GM23338 (cell line): ENCODE measurements around the gene SIL1. TPM values are rescaled to one million over a fixed set of nuclear protein-coding genes. Genes with fewer than 3 reads are reported as not detected.

Source experiments
- ETS1 ChIP-seq: IDR thresholded peaks from 2 replicates; pipeline ENCODE4 v1.6.1; 2016; ENCODE audit warnings: antibody characterized with exemption
- EZH2 ChIP-seq: fragments of 200-600 bp; sonication (generic); IDR thresholded peaks from one replicate; pipeline ENCODE4 v1.8.0; 2017; ENCODE audit warnings: antibody characterized with exemption, mild to moderate bottlenecking, low read depth; ENCODE audit not compliant: unreplicated experiment
- EZH2phosphoT487 ChIP-seq: fragments of 200-600 bp; sonication (generic); IDR thresholded peaks from one replicate; pipeline ENCODE4 v1.8.1; 2018; ENCODE audit warnings: antibody characterized with exemption; ENCODE audit not compliant: unreplicated experiment
- NANOG ChIP-seq: IDR thresholded peaks from 2 replicates; pipeline ENCODE4 v1.6.1; 2016; ENCODE audit warnings: antibody characterized with exemption, borderline replicate concordance
- REST ChIP-seq: IDR thresholded peaks from one replicate; pipeline ENCODE4 v1.6.1; 2018; ENCODE audit warnings: antibody characterized with exemption; ENCODE audit not compliant: unreplicated experiment
- STAT1 ChIP-seq: IDR thresholded peaks from one replicate; pipeline ENCODE4 v1.6.1; 2016; ENCODE audit warnings: antibody characterized with exemption; ENCODE audit not compliant: unreplicated experiment
- ZNF331 ChIP-seq: fragments of 250-450 bp; sonication (Bioruptor Pico); IDR thresholded peaks from 2 replicates; pipeline ENCODE4 v1.5.0; 2020; ENCODE audit warnings: low read depth, mild to moderate bottlenecking, moderate library complexity
- ZNF462 ChIP-seq: fragments of 250-450 bp; sonication (Bioruptor Pico); IDR thresholded peaks from 2 replicates; pipeline ENCODE4 v1.5.0; 2020; ENCODE audit warnings: mild to moderate bottlenecking, moderate library complexity
- polyA plus RNA-seq: library from polyadenylated mRNA; unstranded; fragments of >200 nt; fragmentation: Nextera tagmentation; extraction: Ambion mirVana; gene quantifications from 2 replicates; pipeline ENCODE4 v1.2.1, GENCODE V29; 2016
- total RNA-seq: library from RNA; depleted of rRNA; stranded (reverse); fragments of >200 nt; shearing (Covaris generic); gene quantifications from 2 replicates; pipeline ENCODE4 v1.2.3, GENCODE V29; 2014

Gene SIL1
- total and polyA plus RNA-seq, 2 experiments from 2014 or later, result 5.5 to 5.9 TPM

GRCh38 chr5:139188558-139189270 lies 9.5 kb downstream of the SIL1 start (continued):
- no peak for TF ChIP-seq ZNF462 (CRISPR knock-in tag)
- no peak for TF ChIP-seq EZH2
- TF ChIP-seq ZNF331, result no peak
- no peak for TF ChIP-seq NANOG
- TF ChIP-seq EZH2phosphoT487, result no peak
- no peak for TF ChIP-seq STAT1
- no peak for TF ChIP-seq ETS1
- no peak for TF ChIP-seq REST
